ENCODE data around the gene ACTC1.
A peak's percentile ranks its signal among the peaks of the same experiment; 100 is the strongest.
"Not testable (repeated sequence)": the region's sequence is repeated elsewhere in the genome, so short reads cannot be mapped to it uniquely, and the experiment has no call there.

ACTC1 gene

DNA sequence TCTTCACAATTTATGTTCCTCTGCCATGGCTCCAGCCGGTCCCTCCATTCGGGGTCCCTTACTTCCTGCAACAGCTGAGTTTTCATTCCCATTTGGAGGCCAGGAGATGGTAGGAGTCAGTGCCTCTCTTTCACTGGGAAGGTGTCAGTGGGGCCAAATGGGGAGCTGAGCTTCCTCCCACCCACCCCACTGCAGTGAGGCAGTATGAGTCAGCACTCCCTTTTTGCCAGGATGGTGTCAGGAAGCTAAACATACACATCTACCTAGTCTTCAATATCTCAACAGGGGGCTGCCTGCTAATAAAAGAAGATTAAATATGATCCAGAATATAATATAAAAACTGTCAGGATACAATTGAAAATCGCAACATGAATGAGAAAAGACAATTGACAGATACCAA is 12.7 kb upstream of the ACTC1 start:
- TF ChIP-seq, protein P1, sequence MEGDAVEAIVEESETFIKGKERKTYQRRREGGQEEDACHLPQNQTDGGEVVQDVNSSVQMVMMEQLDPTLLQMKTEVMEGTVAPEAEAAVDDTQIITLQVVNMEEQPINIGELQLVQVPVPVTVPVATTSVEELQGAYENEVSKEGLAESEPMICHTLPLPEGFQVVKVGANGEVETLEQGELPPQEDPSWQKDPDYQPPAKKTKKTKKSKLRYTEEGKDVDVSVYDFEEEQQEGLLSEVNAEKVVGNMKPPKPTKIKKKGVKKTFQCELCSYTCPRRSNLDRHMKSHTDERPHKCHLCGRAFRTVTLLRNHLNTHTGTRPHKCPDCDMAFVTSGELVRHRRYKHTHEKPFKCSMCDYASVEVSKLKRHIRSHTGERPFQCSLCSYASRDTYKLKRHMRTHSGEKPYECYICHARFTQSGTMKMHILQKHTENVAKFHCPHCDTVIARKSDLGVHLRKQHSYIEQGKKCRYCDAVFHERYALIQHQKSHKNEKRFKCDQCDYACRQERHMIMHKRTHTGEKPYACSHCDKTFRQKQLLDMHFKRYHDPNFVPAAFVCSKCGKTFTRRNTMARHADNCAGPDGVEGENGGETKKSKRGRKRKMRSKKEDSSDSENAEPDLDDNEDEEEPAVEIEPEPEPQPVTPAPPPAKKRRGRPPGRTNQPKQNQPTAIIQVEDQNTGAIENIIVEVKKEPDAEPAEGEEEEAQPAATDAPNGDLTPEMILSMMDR (IDR thresholded peaks at IDR 0.05) = no peak
- H3K9ac ChIP-seq = no peak overlapping the region
- H3K36me3 ChIP-seq (ENCODE audit: control insufficient read depth, insufficient read depth, low read length) = no peaks in the 10 kb centered on the region

DNA sequence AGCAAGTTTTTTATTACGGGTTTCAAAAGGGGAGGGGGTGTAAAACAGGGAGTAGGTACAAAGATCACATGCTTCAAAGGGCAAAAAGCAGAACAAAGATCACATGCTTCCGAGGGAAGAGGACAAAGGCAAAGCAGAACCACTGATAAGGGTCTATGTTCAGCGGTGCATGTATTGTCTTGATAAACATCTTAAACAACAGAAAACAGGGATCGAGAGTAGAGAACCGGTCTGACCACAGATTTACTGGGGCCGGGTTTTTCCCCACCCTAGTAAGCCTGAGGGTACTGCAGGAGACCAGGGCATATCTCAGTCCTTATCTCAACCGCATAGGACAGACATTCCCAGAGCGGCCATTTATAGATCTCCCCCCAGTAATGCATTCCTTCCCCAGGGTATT is 11.9 kb upstream of the ACTC1 start:
- H3K9ac ChIP-seq, H3K27ac ChIP-seq: not testable (repeated sequence)

More for the DNA sequence above, 12.7 kb upstream of the ACTC1 start:
- Histone ChIP-seq H2AFZ (no peak overlapping the region), H3K27me3 (ENCODE audit: control insufficient read depth, insufficient read depth, low read length) (no peaks in the 10 kb centered on the region), H3K4me1 (peaks cover 5% of the 10 kb centered on the region), H3K9me3 (ENCODE audit: control insufficient read depth, low read length) (no peaks in the 10 kb centered on the region), H3K4me2 (ENCODE audit: low read length) (no peak overlapping the region), H3K27ac (no peak overlapping the region), H3K4me3 (ENCODE audit: low read depth, low read length) (no peak overlapping the region), H3K79me2 (no peaks in the 10 kb centered on the region)

DNA sequence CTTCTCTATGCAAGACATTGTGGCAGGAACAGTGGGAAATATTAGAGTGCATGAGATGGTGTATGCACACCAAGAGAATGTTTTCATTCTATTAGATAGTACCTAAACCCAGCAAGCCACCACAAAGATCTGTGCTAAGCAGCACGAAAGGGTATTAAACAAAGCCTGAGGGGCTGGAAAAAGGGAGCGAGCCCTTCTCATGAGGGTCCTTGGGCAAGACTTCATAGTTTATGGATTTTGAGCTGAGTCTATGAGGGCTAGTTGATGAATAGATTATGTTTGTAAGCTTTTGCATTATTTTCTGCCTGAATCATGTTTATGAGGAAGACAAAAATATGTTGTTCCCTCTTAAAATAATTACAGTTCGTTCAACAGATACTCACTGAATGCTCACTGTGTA is 9.4 kb upstream of the ACTC1 start:
- H2AFZ ChIP-seq = peak overlapping the region; percentile 9
- H3K27me3 ChIP-seq (ENCODE audit: control insufficient read depth, insufficient read depth, low read length) = no peaks in the 10 kb centered on the region
- H3K79me2 ChIP-seq = no peaks in the 10 kb centered on the region
- H3K27ac ChIP-seq = no peak overlapping the region
- no peak overlapping the region for H3K4me2 ChIP-seq (ENCODE audit: low read length)
- H3K36me3 ChIP-seq (ENCODE audit: control insufficient read depth, insufficient read depth, low read length) = no peaks in the 10 kb centered on the region
- TF ChIP-seq, protein P1 (IDR thresholded peaks at IDR 0.05) = no peak
- no peak overlapping the region for H3K4me3 ChIP-seq (ENCODE audit: low read depth, low read length)
- H3K9ac ChIP-seq = no peak overlapping the region
- H3K4me1 ChIP-seq = peaks cover 7% of the 10 kb centered on the region
- no peaks in the 10 kb centered on the region for H3K9me3 ChIP-seq (ENCODE audit: control insufficient read depth, low read length)

More for the DNA sequence above, 11.9 kb upstream of the ACTC1 start:
- not testable (repeated sequence) for H3K4me2 ChIP-seq (ENCODE audit: low read length); H3K27me3 ChIP-seq (ENCODE audit: control insufficient read depth, insufficient read depth, low read length); H3K4me3 ChIP-seq (ENCODE audit: low read depth, low read length); H2AFZ ChIP-seq; H3K79me2 ChIP-seq; H3K4me1 ChIP-seq; H3K9me3 ChIP-seq (ENCODE audit: control insufficient read depth, low read length); H3K36me3 ChIP-seq (ENCODE audit: control insufficient read depth, insufficient read depth, low read length)

DNA sequence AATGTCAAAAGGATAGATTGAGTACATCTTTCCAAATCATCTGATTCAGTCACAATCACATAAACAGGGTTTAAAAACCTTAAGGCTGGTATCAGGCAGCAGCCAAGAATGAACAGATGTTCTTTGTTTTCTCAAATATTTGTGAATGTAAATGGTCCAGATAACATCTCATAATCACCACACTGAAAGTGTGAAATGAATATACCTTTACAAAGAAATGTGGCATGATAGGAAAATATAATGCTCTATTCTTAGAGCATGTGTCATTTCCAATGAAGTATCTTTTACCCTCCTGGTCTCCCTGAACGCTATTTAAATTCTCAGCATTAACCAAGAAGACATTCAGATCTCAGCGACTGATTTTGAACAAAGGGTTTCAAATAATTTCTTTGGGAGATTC is 8.8 kb upstream of the ACTC1 start:
- Histone ChIP-seq H3K27me3 (ENCODE audit: control insufficient read depth, insufficient read depth, low read length) (no peaks in the 10 kb centered on the region), H3K36me3 (ENCODE audit: control insufficient read depth, insufficient read depth, low read length) (no peaks in the 10 kb centered on the region), H3K27ac (no peak overlapping the region), H3K4me1 (peaks cover 13% of the 10 kb centered on the region), H3K79me2 (no peaks in the 10 kb centered on the region), H3K4me2 (ENCODE audit: low read length) (no peak overlapping the region), H3K4me3 (ENCODE audit: low read depth, low read length) (no peak overlapping the region), H3K9me3 (ENCODE audit: control insufficient read depth, low read length) (no peaks in the 10 kb centered on the region), H2AFZ (no peak overlapping the region), H3K9ac (no peak overlapping the region)
- TF ChIP-seq, protein P1 (IDR thresholded peaks at IDR 0.05) = no peak

DNA sequence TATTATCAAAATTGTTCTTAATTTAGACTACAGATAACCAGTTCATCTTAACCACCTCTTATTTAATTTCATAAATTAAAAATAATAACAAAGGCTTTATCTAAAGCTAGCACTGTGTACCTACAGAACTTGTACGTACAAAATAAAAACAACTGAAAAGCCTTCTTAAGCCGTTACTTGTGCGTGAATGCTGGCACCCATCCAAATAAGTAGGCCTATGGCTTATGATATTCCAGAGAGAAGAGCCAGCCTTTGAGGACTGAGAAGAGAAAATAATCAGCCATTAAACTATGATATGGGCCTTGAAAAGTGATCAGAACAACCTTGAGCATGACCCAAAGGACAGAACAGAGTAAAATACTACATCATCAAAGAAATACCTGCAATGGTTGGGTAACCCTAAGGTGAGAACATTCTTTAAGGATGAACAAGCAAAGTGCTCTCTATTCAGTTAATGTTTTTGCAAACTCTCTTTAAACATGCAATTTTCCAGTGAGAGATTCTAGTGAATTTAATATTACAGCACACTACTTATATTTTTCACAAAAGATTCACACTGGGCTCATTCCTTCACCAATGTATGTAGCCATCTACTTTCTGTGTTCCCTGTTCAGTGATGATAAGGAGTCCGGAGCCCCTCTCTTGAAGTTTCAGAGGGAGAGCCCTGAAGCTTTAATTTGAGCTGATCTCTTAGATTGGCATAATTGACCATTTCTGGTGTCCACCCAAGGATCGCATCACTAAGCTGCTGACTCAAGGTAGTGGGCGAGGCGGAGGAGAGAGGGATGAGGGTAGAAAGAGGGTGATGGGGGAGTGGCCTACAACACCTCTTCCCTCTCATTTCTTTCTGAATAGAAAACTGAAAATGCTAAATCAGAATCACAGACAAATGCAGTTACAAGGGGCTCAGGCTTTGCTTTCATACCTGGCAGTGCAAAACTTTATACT is 7.7 kb upstream of the ACTC1 start:
- H3K4me1 ChIP-seq = peaks cover 17% of the 10 kb centered on the region
- H3K9me3 ChIP-seq (ENCODE audit: control insufficient read depth, low read length) = no peaks in the 10 kb centered on the region
- no peak overlapping the region for H2AFZ ChIP-seq
- no peaks in the 10 kb centered on the region for H3K79me2 ChIP-seq
- H3K36me3 ChIP-seq (ENCODE audit: control insufficient read depth, insufficient read depth, low read length) = no peaks in the 10 kb centered on the region
- TF ChIP-seq, protein P1 (IDR thresholded peaks at IDR 0.05) = no peak
- no peaks in the 10 kb centered on the region for H3K27me3 ChIP-seq (ENCODE audit: control insufficient read depth, insufficient read depth, low read length)
- peak overlapping the region; percentile 24 for H3K27ac ChIP-seq
- no peak overlapping the region for H3K9ac ChIP-seq
- H3K4me3 ChIP-seq (ENCODE audit: low read depth, low read length) = no peak overlapping the region
- H3K4me2 ChIP-seq (ENCODE audit: low read length) = no peak overlapping the region
